Measurements from ENCODE around the gene HYKK.
"Not testable (repeated sequence)": the region's sequence is repeated elsewhere in the genome, so short reads cannot be mapped to it uniquely, and the experiment has no call there.

The HYKK gene

GRCh38 chr15:78481917-78482316, 25.5 kb upstream of the HYKK start:
- TF ChIP-seq CTCF (IDR thresholded peaks at IDR 0.05; ENCODE audit: low read depth, low read length, missing control alignments): no peak
- H3K4me3 ChIP-seq (replicated peaks; ENCODE audit: low read depth, low read length): no peak overlapping the region
- DNase-seq (ENCODE audit: extremely low read depth, low read depth): no peak

DNA sequence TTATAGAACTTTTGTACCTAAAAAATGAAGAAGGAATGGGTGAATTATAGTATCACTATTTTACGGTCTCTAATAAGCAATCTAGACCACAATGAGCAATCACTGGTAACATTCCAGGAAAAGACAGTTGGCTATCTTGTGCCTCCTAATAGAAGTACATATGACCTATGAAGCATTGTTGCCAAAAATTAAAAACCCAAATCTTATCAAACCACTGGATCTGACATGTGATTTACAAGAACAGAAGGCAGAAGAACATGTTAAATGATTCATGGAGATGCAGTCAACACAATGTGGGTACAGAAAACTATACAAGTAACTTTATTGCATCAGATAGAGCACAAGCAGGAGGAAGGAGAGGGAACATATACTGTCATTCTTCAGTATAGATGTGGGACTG, 14.5 kb upstream of the HYKK start:
- no peak for TF ChIP-seq CTCF (IDR thresholded peaks at IDR 0.05; ENCODE audit: low read depth, low read length, missing control alignments)
- no peak overlapping the region for H3K4me3 ChIP-seq (replicated peaks; ENCODE audit: low read depth, low read length)
- no peak for DNase-seq (ENCODE audit: extremely low read depth, low read depth)

DNA sequence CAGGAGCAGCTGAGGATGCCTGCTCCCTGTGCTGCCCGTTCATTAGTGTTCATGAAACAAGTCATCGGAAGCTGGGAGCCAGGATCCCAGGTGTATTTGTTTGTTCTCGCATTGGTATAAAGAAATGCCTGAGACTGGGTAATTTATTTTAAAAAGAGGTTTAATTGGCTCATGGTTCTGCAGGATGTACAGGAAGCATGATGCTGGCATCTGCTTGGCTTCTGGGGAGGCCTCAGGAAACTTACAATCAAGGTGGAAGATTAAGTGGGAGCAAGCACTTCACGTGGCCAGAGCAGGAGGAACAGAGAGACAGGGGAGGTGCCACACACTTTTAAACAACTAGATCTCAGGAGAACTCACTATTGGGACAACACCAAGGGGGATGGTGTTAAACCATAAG, 5.5 kb upstream of the HYKK start:
- TF ChIP-seq CTCF (IDR thresholded peaks at IDR 0.05; ENCODE audit: low read depth, low read length, missing control alignments): no peak
- no peak for DNase-seq (ENCODE audit: extremely low read depth, low read depth)
- no peak overlapping the region for H3K4me3 ChIP-seq (replicated peaks; ENCODE audit: low read depth, low read length)

DNA sequence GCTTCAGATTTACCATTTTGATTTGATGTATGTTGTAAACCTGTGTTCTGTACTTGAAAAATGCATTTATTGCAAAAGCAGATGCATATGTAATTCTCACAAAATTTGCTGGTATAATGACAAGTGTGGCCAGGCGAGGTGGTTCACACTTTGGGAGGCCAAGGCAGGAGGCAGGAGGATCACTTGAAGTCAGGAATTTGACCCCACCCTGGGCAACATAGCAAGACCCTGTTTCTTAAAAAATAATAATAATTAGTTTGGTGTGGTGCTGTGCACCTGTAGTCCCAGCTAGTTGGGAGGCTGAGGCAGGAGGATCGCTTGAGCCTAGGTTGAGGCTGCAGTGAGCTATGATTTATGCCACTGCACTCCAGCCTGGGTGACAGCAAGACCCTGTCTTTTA, 4.7 kb upstream of the HYKK start:
- DNase-seq (ENCODE audit: extremely low read depth, low read depth): no peak
- no peak overlapping the region for H3K4me3 ChIP-seq (replicated peaks; ENCODE audit: low read depth, low read length)
- TF ChIP-seq CTCF (IDR thresholded peaks at IDR 0.05; ENCODE audit: low read depth, low read length, missing control alignments): no peak

DNA sequence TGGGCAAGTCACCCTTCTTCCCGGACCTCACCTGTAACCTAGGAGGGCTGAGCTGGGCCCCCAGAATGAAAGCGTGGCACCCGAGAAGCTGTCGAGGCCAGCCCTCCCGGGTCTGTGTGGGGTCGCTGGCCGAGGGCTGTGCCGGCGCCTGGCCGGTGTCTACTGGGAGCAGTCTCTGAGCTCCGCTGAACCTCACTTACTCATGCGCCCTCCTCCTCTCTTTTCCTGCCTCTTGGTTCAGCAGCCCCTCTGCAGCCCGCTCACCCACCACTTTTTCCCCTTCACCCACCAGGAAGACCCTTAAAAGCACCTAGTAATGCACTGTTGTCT, 419 bp downstream of the HYKK start:
- DNase-seq (ENCODE audit: extremely low read depth, low read depth): no peak
- peak overlapping the region; percentile 58 for H3K4me3 ChIP-seq (replicated peaks; ENCODE audit: low read depth, low read length)
- no peak for TF ChIP-seq CTCF (IDR thresholded peaks at IDR 0.05; ENCODE audit: low read depth, low read length, missing control alignments)

DNA sequence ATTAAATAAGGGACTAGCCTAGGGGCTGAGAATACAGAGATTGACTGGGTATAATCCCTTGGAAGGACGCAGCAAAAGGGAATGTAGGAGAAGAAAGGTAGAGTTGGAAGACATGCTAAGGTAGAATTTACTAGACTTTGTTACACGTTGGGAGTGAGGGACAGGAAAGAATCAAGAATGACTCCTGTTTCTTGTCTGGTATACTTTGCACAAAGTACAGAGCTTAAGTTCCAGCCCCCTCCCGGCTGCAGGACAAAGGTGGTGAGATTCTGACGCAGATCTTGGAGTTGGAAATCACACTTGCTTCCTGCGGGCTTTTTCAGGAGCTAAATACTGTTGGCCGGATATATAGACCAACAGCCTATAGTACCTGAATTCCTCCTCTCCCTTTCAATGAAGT, 895 bp downstream of the HYKK start:
- DNase-seq (ENCODE audit: extremely low read depth, low read depth): no peak
- no peak for TF ChIP-seq CTCF (IDR thresholded peaks at IDR 0.05; ENCODE audit: low read depth, low read length, missing control alignments)
- peak overlapping the region; percentile 58 for H3K4me3 ChIP-seq (replicated peaks; ENCODE audit: low read depth, low read length)

DNA sequence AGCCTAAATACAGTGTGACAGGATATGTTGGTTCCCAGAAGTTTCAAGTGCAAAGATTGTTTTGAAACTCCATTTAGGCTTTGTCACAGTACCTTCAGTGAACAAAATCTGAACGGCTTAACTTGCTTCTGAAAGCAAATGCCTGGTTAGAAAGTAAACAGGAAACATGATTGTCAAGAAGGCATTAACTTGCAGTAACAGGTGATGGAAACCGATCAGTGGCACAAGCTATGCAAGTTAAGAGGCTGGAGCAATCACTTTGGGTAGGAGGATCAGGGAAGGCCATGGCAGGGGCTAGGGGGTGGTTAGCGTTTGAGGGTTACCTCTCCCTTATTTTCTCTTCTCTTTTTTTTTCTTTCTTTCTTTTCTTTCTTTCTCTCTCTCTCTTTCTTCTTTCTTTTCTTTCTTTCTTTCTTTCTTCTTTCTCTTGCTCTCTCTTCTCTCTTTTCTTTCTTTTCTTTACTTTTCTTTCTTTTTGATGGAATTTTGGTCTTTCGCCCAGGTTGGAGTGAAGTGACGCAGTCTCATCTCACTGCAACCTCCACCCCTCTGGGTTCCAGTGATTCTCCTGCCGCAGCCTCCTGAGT, 2.4 kb downstream of the HYKK start:
- no peak for TF ChIP-seq CTCF (IDR thresholded peaks at IDR 0.05; ENCODE audit: low read depth, low read length, missing control alignments)
- H3K4me3 ChIP-seq (replicated peaks; ENCODE audit: low read depth, low read length): no peak overlapping the region
- no peak for DNase-seq (ENCODE audit: extremely low read depth, low read depth)

DNA sequence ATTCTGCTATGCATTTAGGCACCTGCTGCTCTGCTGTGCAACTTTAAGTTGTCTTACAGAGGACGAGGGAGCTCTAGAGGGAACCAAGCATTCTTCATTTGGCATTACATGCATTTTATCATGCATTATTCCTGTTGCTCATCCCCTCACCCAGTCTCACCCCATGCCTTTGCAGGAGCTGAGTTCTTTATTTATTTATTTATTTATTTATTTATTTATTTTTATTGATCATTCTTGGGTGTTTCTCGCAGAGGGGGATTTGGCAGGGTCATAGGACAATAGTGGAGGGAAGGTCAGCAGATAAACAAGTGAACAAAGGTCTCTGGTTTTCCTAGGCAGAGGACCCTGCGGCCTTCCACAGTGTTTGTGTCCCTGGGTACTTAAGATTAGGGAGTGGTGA, 12.7 kb downstream of the HYKK start:
- not testable (repeated sequence) for DNase-seq (ENCODE audit: extremely low read depth, low read depth); H3K4me3 ChIP-seq (replicated peaks; ENCODE audit: low read depth, low read length)

Measured in HFF-Myc (cell line).